ENCODE results near the gene ZDHHC16. TPM values are rescaled to one million over a fixed set of nuclear protein-coding genes. Genes with fewer than 3 reads are reported as not detected.
"Not testable (repeated sequence)": the region's sequence is repeated elsewhere in the genome, so short reads cannot be mapped to it uniquely, and the experiment has no call there.

Gene ZDHHC16
- total RNA-seq, 2 experiments from 2014 or later: 20.7 to 26.5 TPM

GRCh38 chr10:97411406-97411805, 34.6 kb upstream of the ZDHHC16 start:
- CTCF ChIA-PET: interaction anchor here (0.6 to 8.0 kb wide), 6 partner anchors 10 to 83 kb away, joined by 3 to 90 read pairs (median 4); partner anchors contain the start of genes PGAM1 and RRP12
- H3K4me3 Mint-ChIP-seq: no peak overlapping the region
- no peak overlapping the region for H3K27ac Mint-ChIP-seq
- no peak for DNase-seq
- peaks cover 45% of the 10 kb centered on the region for H3K4me1 Mint-ChIP-seq (ENCODE audit: low read depth)
- no peaks in the 10 kb centered on the region for H3K9me3 Mint-ChIP-seq
- peaks cover 1% of the 10 kb centered on the region for H3K36me3 Mint-ChIP-seq (ENCODE audit: low read depth)
- no peaks in the 10 kb centered on the region for H3K27me3 Mint-ChIP-seq (ENCODE audit: low read depth)
- intact Hi-C loops (cut with micrococcal nuclease): loop anchor here (10.0 kb wide), 2 partner anchors 577 to 723 kb away; partner anchors contain the start of genes LCOR and R3HCC1L

- CTCF ChIA-PET: interaction anchor here (0.9 to 7.5 kb wide), 5 partner anchors 10 to 141 kb away, joined by 3 to 49 read pairs (median 29); partner anchors contain the start of gene RRP12
- Mint-ChIP-seq H3K27me3 (ENCODE audit: low read depth) (no peaks in the 10 kb centered on the region), H3K4me3 (peak overlapping the region; percentile 49), H3K36me3 (ENCODE audit: low read depth) (peaks cover 4% of the 10 kb centered on the region), H3K9me3 (no peaks in the 10 kb centered on the region), H3K27ac (peak overlapping the region; percentile 87), H3K4me1 (ENCODE audit: low read depth) (peaks cover 52% of the 10 kb centered on the region)
- intact Hi-C loops (cut with micrococcal nuclease): loop anchor here (1.0 to 10.0 kb wide), 3 partner anchors 10 to 722 kb away; partner anchors contain the start of genes LCOR and R3HCC1L
- DNase-seq: peak; percentile 88
Measured at GRCh38 chr10:97412891-97413304, 33.1 kb upstream of the ZDHHC16 start.

- CTCF ChIA-PET: interaction anchor here (0.6 to 1.1 kb wide), 2 partner anchors 9 to 225 kb away, joined by 3 to 4 read pairs; no protein-coding TSS in a partner anchor
- H3K9me3 Mint-ChIP-seq: no peaks in the 10 kb centered on the region
- intact Hi-C loops (cut with micrococcal nuclease): loop anchor here (10.0 kb wide), 2 partner anchors 582 to 718 kb away; partner anchors contain the start of genes LCOR and R3HCC1L
Measured at GRCh38 chr10:97416565-97416964, 29.4 kb upstream of the ZDHHC16 start.

GRCh38 chr10:97423757-97424098, 22.2 kb upstream of the ZDHHC16 start:
- not testable (repeated sequence) for DNase-seq; H3K9me3 Mint-ChIP-seq; H3K27me3 Mint-ChIP-seq (ENCODE audit: low read depth)
- H3K27ac Mint-ChIP-seq: peak overlapping the region; percentile 98
- peak overlapping the region; percentile 90 for H3K4me3 Mint-ChIP-seq
- H3K4me1 Mint-ChIP-seq (ENCODE audit: low read depth): peaks cover 57% of the 10 kb centered on the region
- intact Hi-C loops (cut with micrococcal nuclease): loop anchor here (1.0 kb wide), 3 partner anchors 10 to 22 kb away; partner anchors contain the start of gene RRP12
- CTCF ChIA-PET: interaction anchor here (1.5 to 7.1 kb wide), 4 partner anchors 10 to 22 kb away, joined by 4 to 90 read pairs (median 24); partner anchors contain the start of genes EXOSC1, RRP12 and ZDHHC16
- H3K36me3 Mint-ChIP-seq (ENCODE audit: low read depth): peaks cover 32% of the 10 kb centered on the region

More at GRCh38 chr10:97416565-97416964, 29.4 kb upstream of the ZDHHC16 start:
- Mint-ChIP-seq H3K27me3 (ENCODE audit: low read depth) (no peaks in the 10 kb centered on the region), H3K4me1 (ENCODE audit: low read depth) (peaks cover 87% of the 10 kb centered on the region), H3K27ac (peak overlapping the region; percentile 97), H3K36me3 (ENCODE audit: low read depth) (peaks cover 12% of the 10 kb centered on the region), H3K4me3 (no peak overlapping the region)
- peak; percentile 56 for DNase-seq

- no peaks in the 10 kb centered on the region for H3K27me3 Mint-ChIP-seq (ENCODE audit: low read depth)
- H3K4me3 Mint-ChIP-seq: peak within 1 kb of the TSS; percentile 90
- peak; percentile 95 for DNase-seq
- H3K36me3 Mint-ChIP-seq (ENCODE audit: low read depth): peaks cover 50% of the 10 kb centered on the region
- H3K4me1 Mint-ChIP-seq (ENCODE audit: low read depth): peaks cover 50% of the 10 kb centered on the region
- H3K9me3 Mint-ChIP-seq: no peaks in the 10 kb centered on the region
- intact Hi-C loops (cut with micrococcal nuclease): loop anchor here (1.0 to 5.0 kb wide), 4 partner anchors 72 to 839 kb away; partner anchors contain the start of genes ARHGAP19, FRAT2, MMS19 and TM9SF3
- peak within 1 kb of the TSS; percentile 98 for H3K27ac Mint-ChIP-seq
- CTCF ChIA-PET: interaction anchor here (1.2 to 7.1 kb wide), 2 partner anchors 11 to 18 kb away, joined by 3 to 90 read pairs; no protein-coding TSS in a partner anchor
Measured at GRCh38 chr10:97425964-97426775, 19.8 kb upstream of the ZDHHC16 start, which contains the start of gene PGAM1. TSS of gene PGAM1 (plus strand) at chr10:97426191. CDS start at chr10:97426308, 117 bp downstream.

- peak overlapping the region; percentile 97 for H3K27ac Mint-ChIP-seq
- intact Hi-C loops (cut with micrococcal nuclease): loop anchor here (1.0 to 5.0 kb wide), 4 partner anchors 71 to 840 kb away; partner anchors contain the start of genes ARHGAP19, FRAT2, MMS19 and TM9SF3
- DNase-seq: no peak
- CTCF ChIA-PET: interaction anchor here (0.6 to 3.5 kb wide), 6 partner anchors 10 to 148 kb away, joined by 3 to 16 read pairs (median 5); no protein-coding TSS in a partner anchor
- no peaks in the 10 kb centered on the region for H3K9me3 Mint-ChIP-seq
- peak overlapping the region; percentile 90 for H3K4me3 Mint-ChIP-seq
- peaks cover 44% of the 10 kb centered on the region for H3K4me1 Mint-ChIP-seq (ENCODE audit: low read depth)
- peaks cover 56% of the 10 kb centered on the region for H3K36me3 Mint-ChIP-seq (ENCODE audit: low read depth)
- H3K27me3 Mint-ChIP-seq (ENCODE audit: low read depth): no peaks in the 10 kb centered on the region
Measured at GRCh38 chr10:97426776-97427570, 19.0 kb upstream of the ZDHHC16 start.

- Mint-ChIP-seq H3K27me3 (ENCODE audit: low read depth) (no peaks in the 10 kb centered on the region), H3K4me1 (ENCODE audit: low read depth) (peaks cover 44% of the 10 kb centered on the region), H3K27ac (peak overlapping the region; percentile 97), H3K4me3 (peak overlapping the region; percentile 90), H3K9me3 (no peaks in the 10 kb centered on the region), H3K36me3 (ENCODE audit: low read depth) (peaks cover 59% of the 10 kb centered on the region)
- DNase-seq: peak; percentile 74
- intact Hi-C loops (cut with micrococcal nuclease): loop anchor here (1.0 to 5.0 kb wide), 3 partner anchors 19 to 840 kb away; partner anchors contain the start of genes EXOSC1, TM9SF3 and ZDHHC16
- CTCF ChIA-PET: interaction anchor here (0.6 to 3.5 kb wide), 8 partner anchors 9 to 149 kb away, joined by 3 to 16 read pairs (median 4); partner anchors contain the start of gene RRP12
Measured at GRCh38 chr10:97427571-97428179, 18.3 kb upstream of the ZDHHC16 start.

- no peaks in the 10 kb centered on the region for H3K27me3 Mint-ChIP-seq (ENCODE audit: low read depth)
- peak overlapping the region; percentile 97 for H3K27ac Mint-ChIP-seq
- DNase-seq: peak; percentile 45
- H3K9me3 Mint-ChIP-seq: no peaks in the 10 kb centered on the region
- H3K4me1 Mint-ChIP-seq (ENCODE audit: low read depth): peaks cover 36% of the 10 kb centered on the region
- CTCF ChIA-PET: interaction anchor here (0.6 to 3.5 kb wide), 6 partner anchors 8 to 36 kb away, joined by 3 to 16 read pairs (median 5); partner anchors contain the start of gene RRP12
- peak overlapping the region; percentile 88 for H3K4me3 Mint-ChIP-seq
- H3K36me3 Mint-ChIP-seq (ENCODE audit: low read depth): peaks cover 63% of the 10 kb centered on the region
- intact Hi-C loops (cut with micrococcal nuclease): loop anchor here (1.0 to 5.0 kb wide), 3 partner anchors 18 to 841 kb away; partner anchors contain the start of genes EXOSC1, TM9SF3 and ZDHHC16
Measured at GRCh38 chr10:97428572-97428981, 17.4 kb upstream of the ZDHHC16 start.

GRCh38 chr10:97434055-97434454, 11.9 kb upstream of the ZDHHC16 start:
- Mint-ChIP-seq H3K27me3 (ENCODE audit: low read depth) (no peaks in the 10 kb centered on the region), H3K9me3 (no peaks in the 10 kb centered on the region), H3K27ac (peak overlapping the region; percentile 89), H3K4me3 (no peak overlapping the region), H3K4me1 (ENCODE audit: low read depth) (peaks cover 19% of the 10 kb centered on the region), H3K36me3 (ENCODE audit: low read depth) (peaks cover 42% of the 10 kb centered on the region)
- intact Hi-C loops (cut with micrococcal nuclease): loop anchor here (1.0 kb wide), 1 partner anchor 10 kb away; no protein-coding TSS in a partner anchor
- DNase-seq: no peak
- CTCF ChIA-PET: interaction anchor here (0.6 to 2.6 kb wide), 7 partner anchors 19 to 361 kb away, joined by 3 to 8 read pairs (median 6); no protein-coding TSS in a partner anchor

- H3K27me3 Mint-ChIP-seq (ENCODE audit: low read depth): no peaks in the 10 kb centered on the region
- DNase-seq: no peak
- no peaks in the 10 kb centered on the region for H3K9me3 Mint-ChIP-seq
- H3K4me3 Mint-ChIP-seq: no peak overlapping the region
- CTCF ChIA-PET: interaction anchor here (0.6 to 2.6 kb wide), 7 partner anchors 10 to 362 kb away, joined by 3 to 8 read pairs (median 5); no protein-coding TSS in a partner anchor
- intact Hi-C loops (cut with micrococcal nuclease): loop anchor here (1.0 kb wide), 1 partner anchor 10 kb away; no protein-coding TSS in a partner anchor
- peak overlapping the region; percentile 89 for H3K27ac Mint-ChIP-seq
- peaks cover 14% of the 10 kb centered on the region for H3K4me1 Mint-ChIP-seq (ENCODE audit: low read depth)
- H3K36me3 Mint-ChIP-seq (ENCODE audit: low read depth): peaks cover 37% of the 10 kb centered on the region
Measured at GRCh38 chr10:97434557-97434956, 11.4 kb upstream of the ZDHHC16 start.
